Ectodermal cell (in vitro differentiated cells): ENCODE data around the gene NPHP4.

ENCODE experiments used
- H3K27ac ChIP-seq: 2 replicates; pipeline ENCODE4 v1.7.0; 2013; ENCODE audit warnings: mild to moderate bottlenecking, low read depth, low read length; ENCODE audit not compliant: insufficient read depth, poor library complexity, severe bottlenecking
- H3K27me3 ChIP-seq: 2 replicates; pipeline ENCODE4 v1.7.0; 2013; ENCODE audit warnings: mild to moderate bottlenecking, low read length; ENCODE audit not compliant: insufficient read depth, control insufficient read depth, poor library complexity, severe bottlenecking
- H3K36me3 ChIP-seq: one replicate; pipeline ENCODE4 v1.7.0; 2013; ENCODE audit warnings: low read length; ENCODE audit not compliant: control insufficient read depth, insufficient read depth
- H3K4me1 ChIP-seq: one replicate; pipeline ENCODE4 v1.7.0; 2013; ENCODE audit warnings: low read length; ENCODE audit not compliant: control insufficient read depth, insufficient read depth
- H3K4me3 ChIP-seq: 2 replicates; pipeline ENCODE4 v1.7.0; 2013; ENCODE audit warnings: low read depth, low read length, control low read depth; ENCODE audit not compliant: insufficient read depth
- H3K9me3 ChIP-seq: 2 replicates; pipeline ENCODE4 v1.7.0; 2013; ENCODE audit warnings: mild to moderate bottlenecking, low read length, moderate library complexity; ENCODE audit not compliant: control insufficient read depth
- WGBS, 2 experiments: methylation state at CpG; one replicate each; pipeline ENCODE4 v1.1.7; 2013; ENCODE audit warnings: missing lambda C conversion rate in 2 of 2; 5-methylcytosine and 5-hydroxymethylcytosine counted together

NPHP4 gene

GRCh38 chr1:5840551-5841001, 151.6 kb downstream of the NPHP4 start:
- H3K9me3 ChIP-seq: no peaks in the 10 kb centered on the region
- H3K27ac ChIP-seq: no peak overlapping the region
- H3K4me1 ChIP-seq: no peaks in the 10 kb centered on the region
- H3K4me3 ChIP-seq: no peak overlapping the region
- no peaks in the 10 kb centered on the region for H3K27me3 ChIP-seq
- 90 to 91% methylated on average over 16 of the region's 16 CpGs for WGBS, 2 experiments
- no peaks in the 10 kb centered on the region for H3K36me3 ChIP-seq

DNA sequence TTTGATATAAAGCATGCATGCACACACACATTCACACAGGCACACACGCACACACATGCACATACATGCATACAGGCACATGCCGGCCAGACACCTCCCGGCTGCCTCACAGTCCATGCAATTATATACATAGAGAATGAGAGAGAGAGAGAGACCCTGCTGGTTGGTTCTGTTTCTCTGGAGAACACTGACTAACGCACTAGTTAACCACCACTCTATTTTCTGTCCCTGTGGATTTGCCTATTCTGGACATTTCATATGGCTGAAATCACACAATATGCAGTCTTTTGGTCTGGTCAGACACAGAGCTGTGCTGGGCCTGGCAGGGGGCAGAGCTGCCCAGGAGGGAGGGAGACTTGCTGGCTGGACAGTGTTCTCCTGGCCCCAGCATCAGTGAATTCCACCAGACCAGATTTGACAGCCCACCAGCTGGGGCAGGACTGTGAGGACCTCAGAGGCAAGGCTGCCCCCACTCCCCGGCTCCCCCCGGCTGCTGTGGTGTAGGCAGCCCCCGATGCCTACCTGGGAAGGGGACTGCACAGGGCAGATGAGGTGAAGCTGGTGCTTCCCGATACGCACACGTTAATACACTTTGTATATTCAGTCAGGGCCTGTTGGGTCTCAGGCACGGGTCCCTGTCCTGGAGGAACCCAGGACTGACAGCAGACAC, 152.2 kb downstream of the NPHP4 start:
- H3K27ac ChIP-seq: no peak overlapping the region
- 89 to 93% methylated on average over 11 of the region's 11 CpGs for WGBS, 2 experiments
- no peaks in the 10 kb centered on the region for H3K4me1 ChIP-seq
- H3K9me3 ChIP-seq: no peaks in the 10 kb centered on the region
- no peak overlapping the region for H3K4me3 ChIP-seq
- no peaks in the 10 kb centered on the region for H3K36me3 ChIP-seq
- H3K27me3 ChIP-seq: no peaks in the 10 kb centered on the region

- Histone ChIP-seq H3K27ac (no peak overlapping the region), H3K4me3 (no peak overlapping the region), H3K9me3 (no peaks in the 10 kb centered on the region), H3K4me1 (no peaks in the 10 kb centered on the region), H3K36me3 (no peaks in the 10 kb centered on the region), H3K27me3 (no peaks in the 10 kb centered on the region)
- 88 to 89% methylated on average over 6 of the region's 6 CpGs for WGBS, 2 experiments
Measured at GRCh38 chr1:5839161-5839880, 152.9 kb downstream of the NPHP4 start.

DNA sequence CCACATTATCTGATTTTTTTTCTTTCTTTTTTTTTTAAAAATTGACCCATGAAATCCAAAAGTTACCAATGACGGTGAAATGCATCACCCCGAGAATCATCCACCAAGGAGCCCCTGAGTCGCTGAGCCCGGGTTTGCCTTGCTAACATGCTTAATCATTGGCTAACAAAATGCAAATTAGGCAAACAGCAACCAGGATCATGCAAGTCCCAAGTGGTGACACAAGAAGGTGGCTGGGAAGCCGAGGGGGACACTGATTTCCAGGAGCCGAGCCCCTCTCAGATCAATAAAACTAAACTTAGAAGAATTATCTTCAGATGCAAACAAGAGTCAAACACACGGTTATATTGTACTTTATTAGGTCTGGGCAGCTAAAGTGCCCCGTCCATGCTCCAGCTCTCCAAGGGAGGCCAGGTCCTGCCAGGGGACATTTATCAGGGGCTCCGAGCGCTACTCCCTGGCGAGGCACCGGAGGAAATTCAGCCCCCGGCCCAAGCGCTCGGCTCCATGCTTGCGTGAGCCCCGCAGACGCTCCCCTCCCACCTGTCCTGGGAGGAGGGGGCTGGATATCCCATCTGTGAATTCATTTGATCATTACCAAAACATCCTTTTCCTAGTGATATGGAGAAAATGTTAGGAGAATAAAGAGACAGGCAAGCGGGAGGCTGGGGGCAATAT, 154.1 kb downstream of the NPHP4 start:
- no peaks in the 10 kb centered on the region for H3K27me3 ChIP-seq
- WGBS, 2 experiments: 90 to 95% methylated on average over 18 to 19 of the region's 19 CpGs

DNA sequence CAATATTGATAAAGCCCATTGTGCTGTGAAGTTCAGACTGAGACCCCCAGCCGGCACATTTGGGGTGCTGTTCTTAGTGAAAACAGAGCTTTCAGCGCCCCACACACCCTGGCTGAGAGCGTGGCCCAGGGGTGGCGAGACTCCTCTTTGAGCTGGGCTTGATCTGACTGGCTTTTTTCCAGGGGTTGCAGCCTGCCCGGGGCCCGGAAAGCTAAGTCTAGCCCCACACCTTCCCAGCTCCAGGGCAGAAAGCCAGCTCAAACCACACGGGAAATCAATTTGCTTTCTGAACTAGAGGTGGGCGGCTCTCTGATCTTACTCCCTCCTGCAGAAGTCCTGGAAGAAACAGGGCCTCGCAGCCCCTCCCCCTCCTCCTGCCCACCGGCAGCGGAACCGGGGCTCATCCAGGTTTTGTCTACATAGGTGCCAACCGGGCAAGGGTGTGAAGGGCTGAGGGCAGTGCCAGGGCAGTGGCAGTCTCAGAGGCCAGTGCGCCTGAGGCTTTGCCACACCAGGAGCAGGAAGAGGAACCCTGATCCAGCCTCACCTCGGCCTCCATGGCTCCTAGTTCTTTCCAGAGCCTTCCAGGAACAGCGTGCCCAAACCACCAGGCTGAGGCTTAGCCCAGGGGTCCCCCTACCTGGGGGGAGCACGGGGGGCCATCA, 155.3 kb downstream of the NPHP4 start:
- Histone ChIP-seq H3K27me3 (no peaks in the 10 kb centered on the region), H3K4me3 (no peak overlapping the region), H3K4me1 (peaks cover 4% of the 10 kb centered on the region), H3K27ac (no peak overlapping the region), H3K36me3 (no peaks in the 10 kb centered on the region), H3K9me3 (no peaks in the 10 kb centered on the region)
- 79 to 80% methylated on average over 17 of the region's 17 CpGs for WGBS, 2 experiments

More for the DNA sequence above, 154.1 kb downstream of the NPHP4 start:
- no peaks in the 10 kb centered on the region for H3K9me3 ChIP-seq
- no peak overlapping the region for H3K4me3 ChIP-seq
- peaks cover 4% of the 10 kb centered on the region for H3K4me1 ChIP-seq
- H3K27ac ChIP-seq: no peak overlapping the region
- no peaks in the 10 kb centered on the region for H3K36me3 ChIP-seq

GRCh38 chr1:5835179-5835562, 157.1 kb downstream of the NPHP4 start:
- Histone ChIP-seq H3K27me3 (peaks cover 3% of the 10 kb centered on the region), H3K36me3 (no peaks in the 10 kb centered on the region), H3K9me3 (no peaks in the 10 kb centered on the region), H3K4me3 (no peak overlapping the region), H3K27ac (no peak overlapping the region), H3K4me1 (peaks cover 4% of the 10 kb centered on the region)
- 83% methylated on average over 8 of the region's 8 CpGs for WGBS, 2 experiments

GRCh38 chr1:5834477-5835178, 157.6 kb downstream of the NPHP4 start:
- WGBS, 2 experiments: 91 to 92% methylated on average over 32 of the region's 32 CpGs
- peaks cover 4% of the 10 kb centered on the region for H3K4me1 ChIP-seq

GRCh38 chr1:5833911-5834310, 158.3 kb downstream of the NPHP4 start:
- Histone ChIP-seq H3K27me3 (peaks cover 3% of the 10 kb centered on the region), H3K27ac (no peak overlapping the region), H3K4me1 (peaks cover 4% of the 10 kb centered on the region), H3K36me3 (no peaks in the 10 kb centered on the region), H3K9me3 (no peaks in the 10 kb centered on the region), H3K4me3 (no peak overlapping the region)
- 90 to 94% methylated on average over 14 of the region's 14 CpGs for WGBS, 2 experiments

More at GRCh38 chr1:5834477-5835178, 157.6 kb downstream of the NPHP4 start:
- Histone ChIP-seq H3K27me3 (peaks cover 3% of the 10 kb centered on the region), H3K36me3 (no peaks in the 10 kb centered on the region), H3K4me3 (no peak overlapping the region), H3K9me3 (no peaks in the 10 kb centered on the region), H3K27ac (no peak overlapping the region)

DNA sequence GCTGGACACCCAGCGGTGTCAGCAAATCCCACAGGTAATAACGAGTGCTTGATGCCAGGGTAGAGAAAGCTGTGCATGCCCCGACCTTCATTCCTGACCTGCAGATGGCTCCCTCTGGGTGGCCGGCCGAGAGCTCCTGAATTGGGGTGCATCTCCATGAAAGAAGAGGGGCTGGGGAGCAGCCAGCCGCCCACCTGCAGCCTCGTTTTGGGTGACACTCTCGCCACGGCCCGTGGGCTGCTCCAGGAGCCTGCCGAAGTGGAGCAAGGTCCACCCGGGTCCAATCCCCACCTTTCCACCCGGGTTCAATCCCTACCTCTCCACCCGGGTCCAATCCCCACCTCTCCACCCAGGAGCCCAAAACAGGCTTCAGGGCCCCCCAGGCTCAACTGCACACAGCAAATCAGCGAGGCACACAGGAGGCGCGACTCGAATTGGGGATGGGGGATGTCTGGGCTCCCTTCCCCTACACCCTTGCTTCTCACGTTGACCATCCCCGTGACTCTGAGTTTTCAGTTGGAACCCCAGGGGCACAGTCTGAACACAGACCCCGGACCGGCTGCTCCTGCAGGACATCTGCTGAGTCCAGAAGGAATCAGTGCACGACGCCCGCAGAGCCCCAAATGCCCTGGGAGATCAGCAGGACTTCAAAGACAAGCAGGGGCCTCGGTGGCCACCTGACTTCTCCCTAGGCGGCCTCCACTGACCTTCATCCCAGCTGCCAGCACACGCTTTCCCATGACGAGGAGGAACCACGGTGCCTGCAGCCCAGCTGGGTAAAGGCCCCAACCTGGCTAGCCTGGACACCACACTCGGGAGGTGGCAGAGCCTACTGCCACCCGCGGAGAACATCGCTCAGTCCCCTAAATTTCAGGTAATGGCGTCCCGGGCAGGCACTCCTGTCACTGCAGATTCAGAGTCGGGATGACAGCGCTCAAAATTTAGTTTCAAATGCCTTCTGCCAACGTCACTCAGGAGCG, 159.0 kb downstream of the NPHP4 start:
- 92 to 93% methylated on average over 40 of the region's 40 CpGs for WGBS, 2 experiments
- no peaks in the 10 kb centered on the region for H3K36me3 ChIP-seq
- no peaks in the 10 kb centered on the region for H3K9me3 ChIP-seq
- H3K27me3 ChIP-seq: peaks cover 3% of the 10 kb centered on the region
- H3K4me1 ChIP-seq: peaks cover 4% of the 10 kb centered on the region
- H3K27ac ChIP-seq: no peak overlapping the region
- no peak overlapping the region for H3K4me3 ChIP-seq
